GM18498 (cell line): Measurements from ENCODE around the gene DAPK1.
A peak's percentile ranks its signal among the peaks of the same experiment; 100 is the strongest.

Experiments
- ATAC-seq: cut with Tn5 transposase; IDR thresholded peaks from one replicate; pipeline ENCODE4 v1.9.1; 2021; ENCODE audit warnings: mild to moderate bottlenecking, moderate library complexity; ENCODE audit not compliant: unreplicated experiment

Gene DAPK1

DNA sequence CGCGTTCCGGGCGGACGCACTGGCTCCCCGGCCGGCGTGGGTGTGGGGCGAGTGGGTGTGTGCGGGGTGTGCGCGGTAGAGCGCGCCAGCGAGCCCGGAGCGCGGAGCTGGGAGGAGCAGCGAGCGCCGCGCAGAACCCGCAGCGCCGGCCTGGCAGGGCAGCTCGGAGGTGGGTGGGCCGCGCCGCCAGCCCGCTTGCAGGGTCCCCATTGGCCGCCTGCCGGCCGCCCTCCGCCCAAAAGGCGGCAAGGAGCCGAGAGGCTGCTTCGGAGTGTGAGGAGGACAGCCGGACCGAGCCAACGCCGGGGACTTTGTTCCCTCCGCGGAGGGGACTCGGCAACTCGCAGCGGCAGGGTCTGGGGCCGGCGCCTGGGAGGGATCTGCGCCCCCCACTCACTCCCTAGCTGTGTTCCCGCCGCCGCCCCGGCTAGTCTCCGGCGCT is at the start of gene DAPK1:
Gene DAPK1 (plus strand): TSS at position 264 of the 442 bp plus-strand sequence. CDS start 1,211 bp downstream, outside the sequence.
- ATAC-seq = peak; percentile 54

DNA sequence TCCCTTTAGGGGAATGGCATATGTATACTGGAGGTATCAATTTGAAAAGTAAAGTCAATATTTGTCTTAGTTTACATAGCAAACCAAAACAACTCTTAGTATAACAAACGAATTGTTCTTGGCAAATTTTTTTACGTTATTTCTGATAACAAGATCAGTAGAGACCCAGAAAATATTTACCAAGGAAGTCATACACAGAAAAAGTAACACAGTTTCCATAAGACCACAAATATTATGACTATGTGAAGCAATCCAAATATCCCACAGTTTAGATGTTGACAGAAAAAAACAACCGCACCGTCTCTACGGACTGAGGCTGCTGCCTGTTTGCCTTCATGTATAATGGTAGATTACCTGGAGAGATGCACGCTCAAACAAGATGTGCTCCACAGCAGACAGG is 46.5 kb upstream of the DAPK1 start:
- ATAC-seq = no peak

DNA sequence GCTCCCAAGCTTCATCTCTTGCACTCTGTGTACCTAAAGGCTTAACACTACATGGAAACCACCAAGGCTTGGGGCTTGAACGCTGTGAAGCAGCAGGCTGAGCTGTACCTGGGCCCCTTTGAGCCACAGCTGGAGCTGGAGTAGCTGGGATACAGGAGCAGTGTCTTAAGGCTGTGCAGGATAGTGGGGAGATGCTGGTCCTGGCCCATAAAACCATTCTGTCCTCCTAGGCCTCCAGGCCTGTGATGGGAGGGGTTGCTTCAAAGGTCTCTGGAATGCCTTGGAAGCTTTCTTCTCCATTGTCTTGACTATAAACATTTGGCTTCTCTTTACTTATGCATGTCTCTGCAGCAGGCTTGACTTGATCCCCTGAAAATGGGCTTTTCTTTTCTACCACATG is 42.3 kb upstream of the DAPK1 start:
- ATAC-seq = no peak

DNA sequence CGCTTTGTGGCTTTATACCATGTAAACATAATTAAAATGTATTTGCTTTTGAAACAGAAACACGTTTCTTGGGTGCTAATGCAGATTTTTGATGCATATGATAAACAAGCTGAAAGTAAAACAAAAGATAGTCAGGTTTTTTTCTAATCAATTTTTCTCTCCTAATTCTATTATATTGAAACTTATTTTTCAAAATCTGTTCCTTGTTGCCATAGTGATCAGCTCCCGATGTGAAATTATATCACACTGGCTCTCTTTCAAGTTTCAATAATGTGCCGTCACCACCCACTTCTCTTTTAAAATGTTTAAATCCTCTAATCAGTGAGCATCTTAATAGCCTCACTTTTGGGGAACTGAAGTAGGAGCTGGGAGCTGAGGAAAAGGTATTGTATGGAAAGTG is 36.4 kb upstream of the DAPK1 start:
- ATAC-seq = no peak

DNA sequence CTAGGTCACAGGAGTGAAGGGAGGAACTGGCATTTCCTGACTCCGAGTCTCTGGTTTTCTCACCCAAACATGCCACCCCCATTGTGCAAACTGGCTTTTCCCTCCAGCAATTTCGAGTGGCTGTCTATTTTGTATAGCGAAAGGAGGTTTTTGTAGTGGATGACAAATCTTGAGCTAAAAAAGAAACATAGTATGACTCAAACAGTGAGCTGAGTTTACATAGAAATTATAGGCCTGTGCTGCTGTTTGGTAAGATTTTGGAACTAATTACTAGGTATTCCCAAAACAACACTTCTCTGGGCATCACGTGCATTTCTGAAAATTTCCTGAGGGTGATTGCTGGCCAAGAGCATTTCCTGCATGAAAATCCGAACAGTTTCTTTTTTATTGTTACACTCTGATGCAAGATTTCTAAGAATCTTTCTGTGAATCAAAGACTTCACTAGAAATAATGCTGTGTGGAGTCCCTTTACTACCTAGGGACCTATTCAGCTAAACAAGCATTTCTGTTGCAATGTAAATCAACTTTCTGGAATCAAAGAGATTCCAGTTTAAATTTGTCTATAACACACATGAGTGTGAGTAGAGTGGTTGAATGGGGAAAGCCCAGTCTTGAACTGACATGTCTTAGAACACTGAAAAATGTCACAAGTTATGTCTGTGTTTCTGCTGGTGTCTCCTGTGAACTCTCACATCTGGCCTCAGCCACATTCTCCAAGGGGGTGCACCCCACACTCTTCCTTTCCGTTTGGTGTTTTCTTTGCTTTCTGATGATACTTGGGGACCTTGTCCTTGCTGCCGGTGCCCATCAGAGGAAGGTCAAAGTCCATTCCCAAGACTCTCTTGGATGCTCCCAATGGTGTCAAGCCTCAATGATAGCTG is 33.3 kb upstream of the DAPK1 start:
- peak; percentile 71 for ATAC-seq

DNA sequence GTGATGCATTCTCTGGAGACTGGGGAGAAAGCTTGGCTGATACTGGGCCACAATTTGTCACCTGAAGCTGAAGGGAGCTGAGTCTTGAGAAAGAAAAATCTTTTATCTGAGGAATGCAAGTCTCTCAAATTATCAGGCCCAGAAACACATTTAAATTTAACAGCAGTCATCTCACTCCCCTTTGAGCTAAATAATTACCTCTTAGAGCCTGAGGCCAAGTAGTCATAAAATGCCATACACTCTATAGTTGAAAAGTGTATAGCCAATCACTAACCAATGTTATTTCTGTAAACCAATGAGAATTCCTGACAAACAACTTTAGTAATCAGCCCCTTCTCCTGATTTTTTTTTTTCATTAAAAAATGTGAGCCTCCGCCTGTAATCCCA is 32.7 kb upstream of the DAPK1 start:
- no peak for ATAC-seq

DNA sequence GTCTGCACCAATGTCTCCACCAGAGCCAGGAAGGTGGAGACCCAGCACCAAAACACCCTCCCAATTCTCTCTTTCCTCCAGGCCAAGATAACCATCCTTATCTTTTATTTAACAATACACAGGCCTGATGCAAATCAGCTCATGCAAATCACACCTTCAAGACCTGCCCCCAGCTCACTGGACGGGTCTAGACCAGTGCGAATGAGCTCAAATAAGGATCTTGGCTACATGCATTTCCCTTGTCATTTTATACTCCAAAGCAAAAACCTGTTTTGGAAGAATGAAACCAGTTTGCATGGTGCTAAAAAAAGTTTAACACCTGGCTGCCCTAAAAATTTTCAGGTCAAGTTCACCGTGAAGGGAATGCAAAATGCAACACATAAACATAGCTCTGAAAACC is 31.9 kb upstream of the DAPK1 start:
- no peak for ATAC-seq

DNA sequence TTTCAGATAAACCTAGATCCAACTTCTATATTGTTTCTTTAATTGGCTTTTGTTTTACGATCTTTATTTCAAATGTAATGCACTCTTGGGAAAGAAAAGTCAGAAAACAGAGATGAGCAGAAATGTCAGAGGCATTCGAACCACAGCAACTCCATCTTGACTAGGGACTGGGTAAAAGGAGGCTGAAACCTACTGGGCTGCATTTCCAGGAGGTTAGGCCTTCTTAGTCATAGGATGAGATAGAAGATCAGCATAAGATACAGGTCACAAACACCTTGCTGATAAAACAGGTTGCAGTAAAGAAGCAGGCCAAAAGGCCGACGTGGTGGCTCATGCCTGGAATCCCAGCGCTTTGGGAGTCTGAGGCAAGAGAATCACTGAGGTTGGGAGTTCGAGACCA is 30.5 kb upstream of the DAPK1 start:
- ATAC-seq = no peak

DNA sequence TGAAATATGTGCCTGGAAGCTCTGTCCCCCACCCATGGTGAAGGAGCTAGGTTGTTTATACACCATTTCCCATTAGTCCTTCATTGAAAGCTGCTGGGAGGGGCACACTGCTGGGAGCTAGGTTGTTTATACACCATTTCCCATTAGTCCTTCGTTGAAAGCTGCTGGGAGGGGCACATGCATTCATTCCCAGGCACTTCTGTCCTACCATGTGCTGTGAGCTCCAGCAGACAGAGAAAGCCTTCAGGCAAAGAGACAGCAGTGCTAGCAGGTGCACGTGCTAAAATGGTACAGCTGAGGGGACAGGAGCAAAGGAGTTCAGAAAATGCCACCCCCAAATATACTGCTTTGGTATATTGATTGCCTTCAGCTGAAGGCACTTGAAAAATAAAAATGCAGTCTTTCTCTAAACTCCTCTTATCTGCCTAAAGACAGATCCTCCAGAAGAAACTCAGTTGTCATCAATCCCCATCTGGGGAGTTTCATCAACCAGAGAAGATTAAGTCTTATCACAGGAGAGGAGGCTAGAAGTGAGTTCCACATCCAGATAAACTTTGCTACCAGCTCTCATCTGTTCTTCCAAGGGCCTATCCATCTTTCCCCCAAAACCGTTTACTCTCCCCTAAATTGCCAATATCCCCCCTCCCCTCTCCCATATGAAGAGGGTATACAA is 27.7 kb upstream of the DAPK1 start:
- ATAC-seq = no peak

DNA sequence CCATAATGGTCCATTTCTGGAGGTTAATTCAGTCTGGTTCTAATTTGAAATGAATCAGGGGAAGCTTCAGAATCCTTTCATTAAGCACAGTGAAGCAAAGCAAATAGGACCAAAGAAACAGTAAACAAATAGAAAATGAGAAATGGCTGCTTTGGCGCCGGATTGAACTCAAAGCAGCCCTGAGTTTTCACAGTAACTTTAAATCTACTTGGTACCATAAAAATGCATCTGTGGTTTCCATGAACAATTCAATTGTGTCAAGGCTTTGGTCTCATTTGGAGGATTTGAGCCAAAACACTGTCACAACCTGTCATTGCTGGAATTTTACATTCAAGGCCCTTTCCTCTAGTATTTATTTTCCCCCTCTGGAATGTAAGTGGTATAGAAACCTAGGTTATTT is 25.9 kb upstream of the DAPK1 start:
- no peak for ATAC-seq

DNA sequence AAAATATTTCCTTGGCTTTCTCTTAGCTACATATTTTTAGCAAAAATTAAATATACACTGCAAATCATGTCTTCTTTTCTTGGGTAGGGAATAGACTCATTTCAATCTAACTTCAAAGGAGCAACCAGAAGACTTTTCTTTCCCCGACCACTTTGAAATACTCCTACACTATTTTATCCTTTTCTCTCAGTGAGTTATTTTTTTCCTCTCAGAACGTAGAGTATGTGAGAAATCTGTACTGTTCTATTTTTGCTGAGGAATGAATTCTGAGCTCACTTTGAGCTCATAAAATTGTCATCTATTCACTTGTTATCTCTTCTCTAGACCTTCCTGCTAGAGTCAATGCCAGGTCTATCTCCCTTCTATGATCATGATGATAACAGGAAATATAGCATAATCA is 22.2 kb upstream of the DAPK1 start:
- no peak for ATAC-seq

DNA sequence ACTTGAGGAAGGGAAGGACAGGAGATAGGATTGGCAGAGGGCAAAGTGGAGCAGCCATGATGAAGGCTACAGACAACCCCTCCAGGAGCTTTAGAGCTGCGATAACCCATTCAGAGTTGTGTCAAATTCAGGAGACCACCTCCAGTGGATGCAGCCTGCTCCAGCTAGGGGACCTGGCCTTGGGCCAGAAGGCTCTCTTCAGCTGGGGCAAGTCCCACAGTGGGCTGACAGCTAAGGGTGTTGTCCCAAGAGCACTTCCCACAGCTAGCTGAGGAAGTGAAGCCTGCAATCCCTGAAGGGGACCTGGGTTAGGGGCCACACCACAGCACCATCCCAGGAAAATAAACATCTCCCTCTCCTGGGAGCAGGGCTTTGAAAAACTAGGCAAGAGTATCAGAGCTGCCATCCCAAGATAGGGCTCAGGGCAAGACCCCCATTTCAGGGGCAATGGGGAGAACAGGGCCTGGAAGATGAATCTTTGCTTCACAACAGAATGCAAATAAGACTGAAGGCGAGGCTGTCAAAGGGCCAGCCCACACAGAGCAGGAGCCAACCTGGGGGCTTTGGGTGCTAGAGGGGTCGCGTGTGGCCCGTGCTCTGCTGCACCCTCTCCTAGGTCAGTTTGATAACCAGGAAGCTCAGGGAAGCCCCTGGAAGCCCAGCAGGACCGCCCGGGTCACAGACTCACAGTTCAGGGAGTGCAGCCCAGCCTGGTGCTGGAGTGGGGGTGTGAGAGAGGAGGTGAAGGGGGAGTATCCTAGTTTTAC is 19.3 kb upstream of the DAPK1 start:
- ATAC-seq = no peak

DNA sequence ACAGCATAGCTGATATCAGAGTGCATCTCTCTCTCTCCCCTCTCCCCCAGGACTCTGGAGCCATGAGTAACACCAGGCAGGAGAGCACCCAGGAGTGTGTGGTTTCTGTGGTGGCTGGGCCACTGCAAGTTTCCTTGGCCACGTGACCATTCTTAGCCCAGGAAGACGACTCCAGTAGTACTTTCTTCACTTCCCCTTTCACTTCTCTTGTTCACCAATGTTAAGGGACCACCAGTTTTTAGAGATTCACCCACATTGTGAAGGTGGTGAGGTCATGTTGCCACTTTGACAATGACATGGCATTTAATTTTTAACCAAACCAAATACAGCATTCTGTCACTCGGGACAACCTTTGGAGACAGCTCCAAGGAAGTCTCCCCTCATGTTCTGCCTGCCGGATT is 17.9 kb upstream of the DAPK1 start:
- peak; percentile 98 for ATAC-seq

DNA sequence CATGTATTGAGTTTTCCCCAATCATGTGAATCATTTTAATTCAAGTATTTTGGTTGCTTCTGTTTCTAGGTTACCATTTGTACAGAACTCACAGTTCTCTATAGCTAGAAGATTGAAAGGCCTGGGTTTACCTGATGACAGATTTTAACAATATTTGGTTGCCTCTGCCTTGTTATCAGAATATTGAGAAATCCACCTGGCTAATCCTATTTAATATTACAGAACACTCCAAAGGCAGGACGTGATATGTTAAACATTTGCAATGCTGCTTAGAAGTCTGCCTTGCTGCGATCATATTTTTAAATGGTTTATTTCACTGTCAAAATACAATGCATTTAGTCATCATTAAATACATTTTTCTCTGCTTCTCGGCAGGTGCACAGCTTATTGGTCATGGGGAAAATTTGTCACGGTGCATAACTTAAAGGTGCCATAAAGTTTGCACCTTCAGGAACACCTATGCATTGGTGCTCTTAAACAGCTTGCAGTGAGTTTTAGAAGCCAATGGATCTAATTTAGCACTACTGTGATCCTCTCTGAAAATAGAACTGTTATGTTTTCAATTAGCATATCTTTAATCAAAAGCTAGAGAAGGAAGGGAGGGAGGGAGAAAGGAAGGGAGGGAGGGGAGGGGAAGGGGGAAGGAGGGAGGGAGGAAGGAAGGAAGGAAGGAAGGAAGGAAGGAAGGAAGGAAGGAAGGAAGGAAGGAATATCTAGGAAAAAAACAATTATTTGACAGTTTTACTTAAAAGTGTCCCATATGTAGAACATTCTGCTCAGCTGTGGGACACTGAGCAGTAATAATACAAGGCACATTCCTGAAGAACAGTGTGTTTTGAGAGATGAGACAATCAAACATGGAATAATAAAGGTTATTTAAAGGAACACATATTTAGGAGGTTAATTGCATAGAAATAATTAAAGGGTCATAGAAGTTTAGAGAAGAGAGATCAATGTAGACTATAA is 15.5 kb upstream of the DAPK1 start:
- no peak for ATAC-seq

DNA sequence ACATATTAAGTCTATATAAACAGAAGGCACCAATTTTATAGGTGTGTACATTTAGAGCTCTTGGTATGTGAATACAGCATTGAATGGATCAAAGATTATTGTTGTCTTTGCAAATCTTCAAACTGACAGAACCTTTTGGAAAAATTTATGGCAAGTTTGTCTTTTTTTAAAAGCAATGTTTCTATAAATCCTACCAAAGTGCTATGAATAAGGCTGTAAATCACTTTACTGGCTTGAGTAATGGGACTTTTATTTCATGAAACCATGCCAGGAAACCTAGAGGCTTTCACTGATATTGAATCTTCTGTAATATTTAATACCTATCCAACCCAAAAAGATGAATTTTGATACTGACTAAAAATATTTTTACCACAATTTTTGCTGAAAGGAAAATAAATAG is 7.4 kb upstream of the DAPK1 start:
- ATAC-seq = no peak

DNA sequence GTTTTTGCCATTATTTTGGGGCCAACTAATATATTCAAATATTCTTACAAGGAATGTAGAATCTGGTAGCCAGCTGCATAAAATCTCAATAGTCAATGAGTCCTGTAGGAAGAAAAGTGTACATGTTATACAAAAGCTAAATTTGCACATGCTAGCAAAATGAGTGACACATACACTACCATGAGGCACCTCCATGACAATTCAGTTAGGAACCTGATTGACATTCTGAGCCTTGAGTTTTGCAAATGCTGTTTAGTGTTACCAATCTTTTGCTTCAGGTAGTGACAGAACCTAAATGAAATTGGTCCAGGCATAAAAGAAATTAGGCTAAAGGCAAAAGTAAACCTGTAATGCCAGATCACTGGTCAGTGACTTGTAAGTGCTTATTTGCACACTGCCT is 6.8 kb upstream of the DAPK1 start:
- ATAC-seq = no peak

DNA sequence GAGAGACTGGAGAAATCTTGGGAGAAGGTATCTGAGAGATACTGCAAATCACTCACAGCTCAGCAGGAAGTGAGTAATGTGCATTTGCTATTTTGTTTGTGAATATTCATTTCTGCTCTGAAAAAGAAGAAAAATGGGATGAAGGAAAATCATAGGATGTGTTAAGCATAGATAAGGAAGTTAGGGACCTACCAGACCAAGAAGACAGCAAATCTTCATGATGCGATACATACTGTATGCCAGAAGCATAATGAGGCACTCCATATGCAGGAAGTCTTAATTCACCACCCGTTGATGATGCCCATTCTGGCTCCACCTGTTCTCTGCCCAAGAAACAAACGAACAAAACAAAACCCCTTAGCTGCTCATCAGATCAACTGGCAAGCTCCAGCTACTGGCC is 6.1 kb upstream of the DAPK1 start:
- no peak for ATAC-seq

DNA sequence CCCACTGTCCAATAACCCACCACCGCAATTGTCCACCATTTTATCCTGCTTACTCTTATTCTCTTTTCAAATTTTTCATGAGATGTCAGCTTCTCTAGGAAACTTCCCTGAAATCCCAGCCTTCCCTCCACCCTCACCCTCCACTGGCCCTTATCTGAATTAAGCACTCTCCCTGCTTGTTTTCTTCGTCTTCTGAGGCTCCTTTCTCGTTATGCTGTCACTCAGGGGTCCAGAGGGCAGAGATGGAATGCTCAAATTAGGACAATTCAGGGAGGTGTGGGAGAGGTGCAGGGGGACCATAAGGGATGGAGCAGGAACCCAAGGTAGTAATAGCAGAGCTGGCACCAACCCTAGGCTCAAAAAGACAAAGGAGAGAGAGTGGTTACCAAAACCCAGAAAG is 5.0 kb upstream of the DAPK1 start:
- ATAC-seq = no peak

DNA sequence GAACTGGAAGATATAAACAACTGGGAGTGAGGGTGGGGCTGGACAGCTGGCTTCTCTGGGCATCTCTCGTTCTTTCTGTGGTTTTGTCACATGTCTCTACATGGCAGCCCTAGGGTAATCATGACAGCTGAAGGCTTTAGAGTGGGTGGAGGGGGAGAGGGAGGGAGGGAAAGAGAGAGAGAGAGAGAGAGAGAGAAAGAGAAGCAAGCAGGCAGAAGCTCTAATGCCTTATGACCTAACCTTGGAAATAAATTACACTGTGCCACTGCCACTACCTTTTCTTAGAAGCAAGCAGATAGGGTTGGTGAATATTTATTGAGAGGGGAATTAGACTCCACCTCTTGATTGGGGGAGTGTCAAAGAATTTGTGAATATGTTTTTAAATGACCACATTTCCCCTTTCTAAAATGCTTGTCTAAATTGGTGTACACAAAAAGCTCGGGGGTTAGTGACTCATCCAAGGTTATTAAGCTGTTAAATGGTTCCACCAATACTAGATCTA is 2.6 kb upstream of the DAPK1 start:
- ATAC-seq = no peak

DNA sequence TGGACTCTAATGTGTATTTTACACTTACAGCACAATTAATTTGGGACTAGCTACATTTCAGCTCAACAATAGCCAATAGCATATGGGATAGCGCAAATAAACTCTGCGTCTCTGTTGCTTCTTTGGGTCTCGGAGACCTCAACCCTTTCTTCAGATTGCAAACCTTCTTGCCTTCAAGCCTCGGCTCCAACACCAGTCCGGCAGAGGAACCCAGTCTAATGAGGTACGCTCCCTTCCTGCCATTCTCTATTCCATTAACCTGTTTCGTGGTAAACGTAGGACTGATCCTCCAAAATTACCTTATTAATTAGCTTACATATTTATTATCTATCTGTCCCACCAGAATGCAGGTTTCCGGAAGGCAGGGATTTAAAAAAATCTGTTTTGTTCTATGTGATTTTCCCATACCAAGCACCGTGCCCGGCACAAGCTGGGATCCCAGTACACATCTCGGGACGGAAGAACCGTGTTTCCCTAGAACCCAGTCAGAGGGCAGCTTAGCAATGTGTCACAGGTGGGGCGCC is 525 bp upstream of the DAPK1 start:
- no peak for ATAC-seq
